ENCODE measurements around the gene TMEM47.

DNA sequence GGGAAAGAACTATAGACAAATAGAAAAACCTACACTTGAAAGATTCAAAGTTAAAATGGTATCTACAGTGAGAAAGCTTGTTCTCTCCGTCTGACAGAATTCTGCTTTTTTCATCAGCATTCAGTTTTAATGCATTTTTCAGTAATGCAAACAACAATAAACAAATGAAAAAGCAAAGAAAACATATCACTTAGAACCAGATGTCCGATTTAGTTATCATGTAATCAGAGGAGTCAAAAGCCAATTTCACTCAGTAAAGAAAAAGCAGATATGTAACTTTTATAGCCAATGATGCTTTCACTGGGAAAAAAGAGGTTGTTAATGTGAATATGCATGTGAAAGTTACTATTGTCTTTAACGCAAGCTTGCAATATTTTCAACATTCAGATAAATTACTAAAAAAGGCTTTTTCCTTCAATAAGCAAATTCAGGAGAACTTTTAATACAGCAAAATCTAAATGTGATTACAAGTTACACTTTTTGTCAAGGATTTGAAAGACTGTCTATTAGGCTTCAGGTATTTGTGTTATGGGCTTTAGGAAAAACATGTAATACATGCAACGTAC lies 70.7 kb downstream of the TMEM47 start:
- TF ChIP-seq, protein P1, sequence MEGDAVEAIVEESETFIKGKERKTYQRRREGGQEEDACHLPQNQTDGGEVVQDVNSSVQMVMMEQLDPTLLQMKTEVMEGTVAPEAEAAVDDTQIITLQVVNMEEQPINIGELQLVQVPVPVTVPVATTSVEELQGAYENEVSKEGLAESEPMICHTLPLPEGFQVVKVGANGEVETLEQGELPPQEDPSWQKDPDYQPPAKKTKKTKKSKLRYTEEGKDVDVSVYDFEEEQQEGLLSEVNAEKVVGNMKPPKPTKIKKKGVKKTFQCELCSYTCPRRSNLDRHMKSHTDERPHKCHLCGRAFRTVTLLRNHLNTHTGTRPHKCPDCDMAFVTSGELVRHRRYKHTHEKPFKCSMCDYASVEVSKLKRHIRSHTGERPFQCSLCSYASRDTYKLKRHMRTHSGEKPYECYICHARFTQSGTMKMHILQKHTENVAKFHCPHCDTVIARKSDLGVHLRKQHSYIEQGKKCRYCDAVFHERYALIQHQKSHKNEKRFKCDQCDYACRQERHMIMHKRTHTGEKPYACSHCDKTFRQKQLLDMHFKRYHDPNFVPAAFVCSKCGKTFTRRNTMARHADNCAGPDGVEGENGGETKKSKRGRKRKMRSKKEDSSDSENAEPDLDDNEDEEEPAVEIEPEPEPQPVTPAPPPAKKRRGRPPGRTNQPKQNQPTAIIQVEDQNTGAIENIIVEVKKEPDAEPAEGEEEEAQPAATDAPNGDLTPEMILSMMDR (optimal IDR thresholded peaks at IDR 0.05 in 1 of 3, IDR thresholded peaks at IDR 0.05 in 1 of 3, conservative IDR thresholded peaks at IDR 0.05 in 1 of 3; ENCODE audit: extremely low read depth in 1 of 3, insufficient read depth in 2 of 3, low read length in 3 of 3): no peak
- TF ChIP-seq EZH2 (IDR thresholded peaks at IDR 0.05; ENCODE audit: low read length): no peak

All from keratinocyte (primary cell).